ENCODE results near the gene GDPGP1.

GRCh38 chr15:90230610-90231009, 3.4 kb upstream of the GDPGP1 start:
- no peak for TF ChIP-seq CEBPB (IDR thresholded peaks at IDR 0.05; ENCODE audit: low read depth, low read length)
- no peak for TF ChIP-seq POLR2A (IDR thresholded peaks at IDR 0.05; ENCODE audit: low read depth, low read length)
- TF ChIP-seq, protein P1, sequence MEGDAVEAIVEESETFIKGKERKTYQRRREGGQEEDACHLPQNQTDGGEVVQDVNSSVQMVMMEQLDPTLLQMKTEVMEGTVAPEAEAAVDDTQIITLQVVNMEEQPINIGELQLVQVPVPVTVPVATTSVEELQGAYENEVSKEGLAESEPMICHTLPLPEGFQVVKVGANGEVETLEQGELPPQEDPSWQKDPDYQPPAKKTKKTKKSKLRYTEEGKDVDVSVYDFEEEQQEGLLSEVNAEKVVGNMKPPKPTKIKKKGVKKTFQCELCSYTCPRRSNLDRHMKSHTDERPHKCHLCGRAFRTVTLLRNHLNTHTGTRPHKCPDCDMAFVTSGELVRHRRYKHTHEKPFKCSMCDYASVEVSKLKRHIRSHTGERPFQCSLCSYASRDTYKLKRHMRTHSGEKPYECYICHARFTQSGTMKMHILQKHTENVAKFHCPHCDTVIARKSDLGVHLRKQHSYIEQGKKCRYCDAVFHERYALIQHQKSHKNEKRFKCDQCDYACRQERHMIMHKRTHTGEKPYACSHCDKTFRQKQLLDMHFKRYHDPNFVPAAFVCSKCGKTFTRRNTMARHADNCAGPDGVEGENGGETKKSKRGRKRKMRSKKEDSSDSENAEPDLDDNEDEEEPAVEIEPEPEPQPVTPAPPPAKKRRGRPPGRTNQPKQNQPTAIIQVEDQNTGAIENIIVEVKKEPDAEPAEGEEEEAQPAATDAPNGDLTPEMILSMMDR (conservative IDR thresholded peaks at IDR 0.05; ENCODE audit: low read depth, low read length): no peak
